GM21390 (cell line): Measurements from ENCODE around the gene COPRS.
"Not testable (repeated sequence)": the region's sequence is repeated elsewhere in the genome, so short reads cannot be mapped to it uniquely, and the experiment has no call there.

Experiments used
- ATAC-seq: cut with Tn5 transposase; IDR thresholded peaks from one replicate; pipeline ENCODE4 v1.9.1; 2021; ENCODE audit not compliant: unreplicated experiment

COPRS gene

DNA sequence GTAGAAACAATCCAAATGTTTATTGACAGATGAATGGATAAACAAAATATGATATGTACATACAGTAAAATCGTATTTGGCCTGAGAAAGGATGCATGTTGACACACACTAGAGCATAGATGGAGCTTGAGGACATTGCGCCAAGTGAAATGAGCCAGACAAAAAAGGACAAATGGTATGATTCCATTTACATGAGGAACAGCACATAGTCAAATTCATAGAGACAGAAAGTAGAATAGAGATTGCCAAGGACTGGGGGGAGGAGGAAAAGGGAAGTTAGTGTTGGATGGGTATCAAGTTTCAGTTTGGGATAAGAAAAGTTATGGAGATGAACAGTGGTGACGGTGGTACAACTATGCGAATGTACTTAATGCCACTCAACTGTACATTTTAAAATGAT is 47.9 kb downstream of the COPRS start:
- no peak for ATAC-seq

DNA sequence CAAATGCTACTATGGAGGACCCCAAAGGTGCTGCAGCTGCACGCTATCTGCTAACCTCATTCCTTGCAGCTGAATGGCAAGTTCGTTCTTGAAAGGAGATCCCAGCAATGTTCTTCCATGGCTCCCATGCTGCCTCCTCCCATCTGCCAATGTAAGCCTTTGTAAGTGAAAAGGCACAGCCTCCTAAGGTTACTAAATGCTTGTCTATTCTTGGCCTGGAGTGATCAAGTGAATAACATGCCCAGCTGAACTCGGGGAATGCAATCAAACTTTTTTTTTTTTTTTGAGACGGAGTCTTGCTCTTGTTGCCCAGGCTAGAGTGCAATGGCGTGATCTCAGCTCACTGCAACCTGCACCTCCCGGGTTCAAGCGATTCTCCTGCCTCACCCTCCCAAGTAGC is 49.2 kb downstream of the COPRS start:
- not testable (repeated sequence) for ATAC-seq

DNA sequence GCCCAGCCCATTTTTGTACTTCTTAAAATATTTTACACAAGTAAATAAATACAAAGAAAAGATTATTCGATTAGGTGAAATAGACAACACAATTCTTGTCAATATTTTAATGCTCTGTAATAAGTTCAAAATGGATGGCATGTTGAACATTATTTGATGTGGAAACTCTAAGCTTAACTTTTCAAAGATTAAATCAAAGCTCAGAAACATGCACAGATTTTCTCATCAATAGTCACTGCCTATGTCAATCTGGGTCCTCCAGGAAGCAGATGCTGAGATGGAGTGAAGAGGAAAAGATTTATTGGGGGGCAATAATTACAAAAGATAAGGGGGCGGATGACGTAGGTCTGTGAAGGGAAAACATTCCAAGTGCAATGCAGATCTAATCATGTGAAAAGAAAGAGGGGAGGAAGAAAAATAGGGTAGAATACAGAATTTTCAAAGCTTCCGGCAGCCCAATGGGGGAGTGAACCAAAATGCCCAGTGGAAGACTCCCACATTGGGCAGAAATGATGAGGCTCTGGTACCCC is 50.5 kb downstream of the COPRS start:
- ATAC-seq: no peak

- no peak for ATAC-seq
Observed at GRCh38 chr17:31807846-31808245, 51.2 kb downstream of the COPRS start.

GRCh38 chr17:31806921-31807320 is 52.1 kb downstream of the COPRS start:
- no peak for ATAC-seq

GRCh38 chr17:31803494-31804213 is 55.4 kb downstream of the COPRS start:
- no peak for ATAC-seq

DNA sequence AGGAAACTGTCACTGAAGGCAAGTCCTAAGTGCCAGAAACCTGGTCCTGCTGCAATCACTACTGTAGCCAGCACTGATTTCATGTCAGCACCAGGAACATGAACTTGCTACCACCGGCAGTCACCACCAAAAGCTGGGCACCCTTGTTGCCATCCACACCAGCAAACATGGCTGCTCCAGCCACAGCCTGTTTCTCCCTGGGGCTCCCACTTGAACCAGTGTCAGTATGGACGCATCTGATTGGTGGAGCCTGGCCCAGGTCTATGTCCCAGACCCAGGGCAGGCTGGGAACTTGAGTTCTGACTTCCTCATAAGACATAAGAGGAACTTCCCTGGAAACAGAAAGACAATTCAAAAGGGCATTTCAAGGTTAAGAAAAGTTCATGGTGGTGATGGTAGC is 56.5 kb downstream of the COPRS start:
- no peak for ATAC-seq
